CD4-positive, alpha-beta T cell (primary cell): ENCODE results near the gene SLC46A1. TPM values are rescaled to one million over a fixed set of nuclear protein-coding genes. Genes with fewer than 3 reads are reported as not detected.

ENCODE experiments used
- ATAC-seq: fragments of 200-7000 bp; cut with Tn5 transposase; one replicate; pipeline ENCODE4 v1.10.0; 2022; ENCODE audit warnings: mild to moderate bottlenecking; ENCODE audit not compliant: poor library complexity
- CTCF ChIA-PET: fragments of 350-600 bp; sonication (Branson Sonifier 250); formaldehyde crosslinking; loops from one replicate; lab custom pipeline; 2021; ENCODE audit warnings: antibody characterized with exemption, inconsistent platforms; lab: Charles Lee
- POLR2A ChIA-PET: fragments of 350-600 bp; sonication (Branson Sonifier 250); formaldehyde crosslinking; loops from one replicate; lab custom pipeline; 2021; ENCODE audit warnings: antibody characterized with exemption, inconsistent platforms; lab: Charles Lee
- DNase-seq, 14 experiments: peaks; one replicate each; pipeline ENCODE4 v3.0.0-alpha.2; 2013 to 2020; ENCODE audit warnings: mixed read lengths in 2 of 14
- H3K27ac ChIP-seq, 2 donors: one replicate each; pipeline versions ENCODE4 v1.5.1 to v1.7.0; 2013; ENCODE audit warnings: low read length in 2 of 2, low read depth in 1 of 2, mild to moderate bottlenecking in 1 of 2
- H3K27me3 ChIP-seq, 2 experiments: 1 replicate in 1 of 2; 2 replicates in 1 of 2; pipeline versions ENCODE4 v1.6.1 to v1.7.0; 2013; ENCODE audit warnings: low read length in 2 of 2, control low read depth in 1 of 2, mild to moderate bottlenecking in 1 of 2, moderate library complexity in 1 of 2; ENCODE audit not compliant: insufficient read depth in 2 of 2, control insufficient read depth in 1 of 2
- H3K36me3 ChIP-seq: one replicate; pipeline ENCODE4 v1.6.1; 2013; ENCODE audit warnings: low read length, control low read depth; ENCODE audit not compliant: insufficient read depth
- H3K4me1 ChIP-seq: one replicate; pipeline ENCODE4 v1.6.1; 2013; ENCODE audit warnings: low read length, control low read depth; ENCODE audit not compliant: insufficient read depth
- H3K4me3 ChIP-seq: one replicate; pipeline ENCODE4 v1.5.1; 2013; ENCODE audit warnings: mild to moderate bottlenecking, low read length, moderate library complexity
- H3K9me3 ChIP-seq, 2 experiments: 1 replicate in 1 of 2; 2 replicates in 1 of 2; pipeline versions ENCODE4 v1.6.1 to v1.7.0; 2013; ENCODE audit warnings: low read length in 2 of 2, mild to moderate bottlenecking in 2 of 2, control low read depth in 1 of 2, moderate library complexity in 1 of 2; ENCODE audit not compliant: control insufficient read depth in 1 of 2, insufficient read depth in 1 of 2
- H3K27ac Mint-ChIP-seq: one replicate; pipeline ENCODE4 v1.8.0; 2020; ENCODE audit warnings: mixed read lengths
- H3K27me3 Mint-ChIP-seq: one replicate; pipeline ENCODE4 v1.8.0; 2021; ENCODE audit warnings: mixed read lengths
- H3K36me3 Mint-ChIP-seq: one replicate; pipeline ENCODE4 v1.8.0; 2021; ENCODE audit warnings: low read depth, mixed read lengths
- H3K4me1 Mint-ChIP-seq: one replicate; pipeline ENCODE4 v1.8.0; 2021; ENCODE audit warnings: low read depth, mixed read lengths
- H3K4me3 Mint-ChIP-seq: one replicate; pipeline ENCODE4 v1.8.0; 2020; ENCODE audit warnings: mild to moderate bottlenecking, mixed read lengths
- H3K9me3 Mint-ChIP-seq: one replicate; pipeline ENCODE4 v1.8.0; 2020; ENCODE audit warnings: mixed read lengths
- CTCF ChIP-seq: fragments of 200-600 bp; IDR thresholded peaks from one replicate; pipeline ENCODE4 v1.8.0; 2022; ENCODE audit warnings: antibody characterized with exemption, mild to moderate bottlenecking
- intact Hi-C, 2 experiments: fragments of 100-400 bp; cut with DNase I in 1 of 2; cut with micrococcal nuclease in 1 of 2; formaldehyde crosslinking; loops; one replicate each; pipeline versions ENCODE4 v1.15.1 to v1.9.0; 2023 to 2025; cut with DNase I, micrococcal nuclease
- total RNA-seq, 174 experiments: library from RNA in 2 of 174; stranded (reverse) in 2 of 174; gene quantifications; one replicate each; pipeline ENCODE4 v1.2.3 and lab custom pipeline; 2021 to 2026

Gene SLC46A1
- total RNA-seq, 2 experiments from 2014 or later = 0.44 to 0.45 TPM

- no peak overlapping the region for H3K27ac Mint-ChIP-seq
- intact Hi-C loops = no loop called here
- H3K36me3 ChIP-seq = peaks cover 72% of the 10 kb centered on the region
- no peak overlapping the region for H3K4me3 Mint-ChIP-seq
- no peak overlapping the region for H3K27ac ChIP-seq
- POLR2A ChIA-PET = no interaction called here
- no peak for DNase-seq
- H3K9me3 ChIP-seq = no peaks in the 10 kb centered on the region
- H3K4me1 Mint-ChIP-seq = no peaks in the 10 kb centered on the region
- TF ChIP-seq CTCF = no peak
- ATAC-seq = no peak
- H3K4me3 ChIP-seq = no peak overlapping the region
- H3K27me3 Mint-ChIP-seq = no peaks in the 10 kb centered on the region
- H3K4me1 ChIP-seq = no peaks in the 10 kb centered on the region
- no peaks in the 10 kb centered on the region for H3K27me3 ChIP-seq
- CTCF ChIA-PET = no interaction called here
- no peaks in the 10 kb centered on the region for H3K9me3 Mint-ChIP-seq
- H3K36me3 Mint-ChIP-seq = peaks cover 54% of the 10 kb centered on the region
Measured at GRCh38 chr17:28394337-28395116, 11.5 kb downstream of the SLC46A1 start.

- Histone ChIP-seq H3K36me3 (peaks cover 86% of the 10 kb centered on the region), H3K27me3 (no peaks in the 10 kb centered on the region), H3K27ac (no peak overlapping the region), H3K9me3 (no peaks in the 10 kb centered on the region), H3K4me3 (no peak overlapping the region), H3K4me1 (no peaks in the 10 kb centered on the region)
- TF ChIP-seq CTCF = no peak
- Mint-ChIP-seq H3K9me3 (no peaks in the 10 kb centered on the region), H3K4me1 (no peaks in the 10 kb centered on the region), H3K4me3 (no peak overlapping the region), H3K27me3 (no peaks in the 10 kb centered on the region), H3K27ac (no peak overlapping the region), H3K36me3 (peaks cover 72% of the 10 kb centered on the region)
- intact Hi-C loops = no loop called here
- DNase-seq (no peak), ATAC-seq (no peak)
- ChIA-PET CTCF (no interaction called here), POLR2A (no interaction called here)
Measured at GRCh38 chr17:28392491-28392890, 13.5 kb downstream of the SLC46A1 start.

GRCh38 chr17:28391401-28391800, 14.6 kb downstream of the SLC46A1 start:
- H3K9me3 Mint-ChIP-seq = no peaks in the 10 kb centered on the region
- ChIA-PET POLR2A (no interaction called here), CTCF (no interaction called here)
- no peak overlapping the region for H3K4me3 Mint-ChIP-seq
- Histone ChIP-seq H3K27ac (no peak overlapping the region), H3K27me3 (no peaks in the 10 kb centered on the region), H3K4me1 (no peaks in the 10 kb centered on the region), H3K9me3 (no peaks in the 10 kb centered on the region), H3K4me3 (no peak overlapping the region), H3K36me3 (peaks cover 79% of the 10 kb centered on the region)
- H3K36me3 Mint-ChIP-seq = peaks cover 74% of the 10 kb centered on the region
- DNase-seq (no peak), ATAC-seq (no peak)
- no peaks in the 10 kb centered on the region for H3K27me3 Mint-ChIP-seq
- no peaks in the 10 kb centered on the region for H3K4me1 Mint-ChIP-seq
- no peak overlapping the region for H3K27ac Mint-ChIP-seq
- TF ChIP-seq CTCF = no peak
- intact Hi-C loops = no loop called here
